ENCODE results near the gene CD47.

DNA sequence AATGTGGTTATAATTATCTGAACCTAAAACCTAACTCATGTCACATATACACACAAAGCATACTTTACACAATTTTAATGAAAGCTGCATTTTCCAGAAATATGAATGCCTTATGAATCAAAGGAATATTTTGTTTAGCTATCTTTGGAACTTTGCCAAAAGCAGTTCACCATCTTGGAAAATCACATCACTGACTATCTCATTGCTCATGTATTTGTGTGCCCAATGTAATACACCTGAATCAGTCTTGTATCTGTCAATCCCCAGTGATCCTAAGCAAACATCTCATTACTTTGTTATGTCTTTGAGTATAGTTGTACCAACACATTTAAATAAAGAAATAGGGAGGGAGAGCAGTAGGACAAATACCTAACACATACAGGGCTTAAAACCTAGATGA is 15.6 kb upstream of the CD47 start:
- TF ChIP-seq POLR2AphosphoS5 (IDR thresholded peaks at IDR 0.05; ENCODE audit: borderline replicate concordance, low read depth, low read length) (no peak), EZH2 (IDR thresholded peaks at IDR 0.05) (no peak)
